ENCODE results near the gene GNG7.

The GNG7 gene

DNA sequence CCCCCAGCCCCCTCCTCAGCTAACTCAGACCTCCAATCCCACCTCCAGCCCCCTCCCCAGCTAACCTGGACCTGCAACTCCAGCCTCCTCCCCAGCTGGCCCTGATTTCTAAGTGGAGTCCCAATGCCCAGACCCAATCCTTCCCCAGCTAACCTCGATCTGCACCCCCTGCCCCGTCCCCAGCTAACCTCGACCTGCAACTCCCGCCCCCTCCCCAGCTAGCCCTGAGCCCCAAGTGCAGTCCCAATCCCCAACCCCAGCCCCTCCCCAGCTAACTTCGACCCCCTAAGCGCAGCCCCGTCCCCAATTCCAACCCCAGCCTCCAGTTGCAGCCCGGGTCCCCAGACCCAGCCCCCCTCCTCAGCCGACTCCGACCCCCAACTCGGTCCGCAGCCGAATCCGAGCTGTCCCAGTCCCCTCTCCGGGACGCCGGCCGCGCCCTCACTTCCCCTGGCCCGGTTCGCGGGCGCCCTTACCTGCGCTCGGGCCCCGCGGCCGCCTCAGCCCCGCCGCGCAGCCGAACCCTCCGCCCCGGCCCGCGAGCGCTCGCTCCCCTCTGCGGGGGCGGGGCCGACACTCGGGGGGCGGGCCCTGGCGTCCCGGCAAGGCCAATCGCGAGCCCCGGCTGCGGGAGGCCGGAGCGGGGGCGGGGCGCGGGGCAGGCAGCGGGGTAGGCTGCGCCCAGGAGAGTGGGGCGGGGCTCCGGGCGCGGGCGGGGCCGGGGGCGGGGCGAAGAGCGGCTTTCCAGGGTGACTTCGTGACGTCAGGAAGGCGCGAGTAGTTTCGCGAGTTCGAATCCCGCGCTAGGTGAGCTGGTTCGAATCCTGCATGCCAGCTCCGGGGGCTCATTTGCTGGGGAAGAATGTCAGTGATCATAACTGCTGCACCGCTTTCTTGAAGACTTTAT is at the start of gene GNG7:
Gene GNG7, minus strand, starts transcription at position 525 of the 907 bp plus-strand sequence. CDS start 182,006 bp downstream, outside the sequence.
- DNase-seq, result peak; percentile 78

DNA sequence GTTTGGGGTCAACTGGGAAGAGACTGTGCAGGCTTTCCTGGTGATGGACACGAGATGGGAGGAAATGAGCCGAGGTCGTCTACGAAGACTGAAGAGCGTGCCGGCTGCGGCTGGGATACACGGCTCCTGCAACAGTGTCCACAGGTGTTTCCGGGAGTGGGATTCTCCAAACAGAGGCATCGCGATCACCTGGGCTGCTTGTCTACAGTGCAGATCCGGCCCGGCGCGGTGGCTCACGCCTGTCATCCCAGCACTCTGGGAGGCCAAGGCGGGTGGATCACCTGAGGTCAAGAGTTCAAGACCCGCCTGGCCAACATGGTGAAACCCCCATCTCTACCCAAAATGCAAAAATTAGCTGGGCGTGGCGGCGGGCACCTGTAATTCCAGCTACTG is 48.9 kb upstream of the GNG7 start:
- no peak for DNase-seq

DNA sequence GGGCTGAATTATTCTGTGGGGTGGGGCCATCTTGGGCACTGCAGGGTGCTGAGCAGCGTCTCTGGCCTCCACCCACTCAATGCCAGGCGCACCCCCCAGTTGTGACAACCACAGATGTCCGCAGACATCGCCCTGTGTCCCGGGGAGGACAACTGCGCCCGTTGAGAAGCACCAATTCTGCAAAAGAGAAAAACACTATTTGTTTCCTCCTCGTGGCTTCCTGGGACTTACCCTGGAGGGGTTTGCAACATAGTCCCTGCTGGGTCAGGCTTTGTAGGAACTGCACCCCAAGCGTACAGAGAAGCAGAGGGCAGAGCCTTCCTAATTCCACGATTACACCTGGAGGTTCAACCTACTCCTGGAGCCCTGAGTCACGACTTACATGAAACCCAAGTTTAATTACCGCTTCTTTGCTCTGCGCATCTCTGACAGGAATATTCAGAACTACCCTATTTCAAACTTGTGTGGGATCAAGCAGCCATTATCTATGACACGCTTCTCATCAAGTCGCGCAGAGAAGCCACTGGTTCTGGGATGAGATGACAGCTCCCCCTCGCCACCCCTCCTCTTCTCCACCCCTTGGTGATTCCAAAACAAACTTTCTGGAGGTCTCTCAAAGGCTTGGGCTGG is 48.4 kb upstream of the GNG7 start:
- DNase-seq, result no peak

DNA sequence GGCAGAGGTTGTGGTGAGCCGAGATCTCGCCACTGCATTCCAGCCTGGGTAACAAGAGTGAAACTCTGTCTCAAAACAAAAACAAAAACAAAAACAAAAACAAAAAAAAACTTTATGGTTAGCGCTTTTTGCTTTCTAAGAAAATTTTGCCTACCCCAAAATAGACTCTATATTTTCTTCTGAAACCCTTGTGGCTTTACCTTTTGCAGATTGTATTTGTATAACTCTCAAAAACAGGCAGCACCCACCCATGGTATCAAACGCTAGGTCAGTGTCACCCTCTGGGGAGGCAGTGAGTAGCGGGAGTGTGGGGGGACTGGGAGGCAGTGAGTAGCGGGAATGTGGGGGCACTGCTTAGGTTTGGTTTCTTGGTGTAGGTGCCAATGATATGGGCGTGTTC is 44.9 kb upstream of the GNG7 start:
- no peak for DNase-seq

DNA sequence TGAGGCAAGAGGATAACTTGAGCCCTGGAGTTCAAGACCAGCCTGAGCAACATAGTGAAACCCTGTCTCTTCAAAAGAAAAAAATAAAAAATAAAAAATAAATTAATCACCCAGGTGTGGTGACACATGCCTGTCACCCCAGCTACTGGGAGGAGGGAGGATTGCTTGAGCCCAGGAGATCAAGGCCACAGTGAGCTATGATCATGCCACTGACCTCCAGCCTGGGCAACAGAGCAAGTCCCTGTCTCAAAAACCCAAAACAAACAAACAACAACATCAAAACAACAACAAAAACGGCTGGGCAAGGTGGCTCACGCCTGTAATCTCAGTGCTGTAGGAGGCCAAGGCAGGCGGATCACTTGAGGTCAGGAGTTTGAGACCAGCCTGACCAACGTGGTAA is 41.6 kb upstream of the GNG7 start:
- DNase-seq, result no peak

DNA sequence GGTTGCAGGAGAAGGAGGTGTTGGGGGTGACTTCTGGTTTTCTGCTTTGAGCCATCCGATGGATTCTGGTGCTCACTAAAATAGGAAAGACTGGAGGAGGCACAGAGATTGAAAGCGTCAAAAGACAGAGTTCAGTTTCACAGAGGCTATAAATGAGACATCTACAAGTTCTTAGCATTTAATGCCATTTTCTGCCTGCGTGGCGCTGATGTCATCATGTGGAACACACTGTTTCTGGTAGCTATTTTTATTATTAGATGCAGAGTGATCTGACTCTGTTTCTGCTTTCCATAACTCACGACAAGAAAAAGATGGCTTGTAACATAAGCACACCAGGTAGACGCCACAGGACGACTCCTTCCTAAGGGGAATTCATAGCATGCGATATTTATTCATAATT is 40.6 kb upstream of the GNG7 start:
- no peak for DNase-seq

DNA sequence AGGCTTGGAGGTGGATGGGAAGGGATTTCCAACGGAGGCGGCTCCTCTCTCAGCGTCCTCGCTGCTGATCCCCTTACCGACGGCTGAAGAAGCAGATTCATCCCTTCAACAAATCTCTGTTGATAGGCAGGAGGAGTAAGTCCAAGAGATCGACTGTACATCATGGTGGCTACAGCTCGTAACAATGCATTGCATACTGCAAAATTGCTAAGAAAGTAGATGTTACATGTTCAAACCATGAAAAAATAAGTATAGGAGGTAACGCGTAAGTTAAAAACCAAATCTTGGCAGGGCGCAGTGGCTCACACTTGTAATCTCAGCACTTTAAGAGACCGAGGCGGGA is 37.8 kb upstream of the GNG7 start:
- DNase-seq, result no peak

DNA sequence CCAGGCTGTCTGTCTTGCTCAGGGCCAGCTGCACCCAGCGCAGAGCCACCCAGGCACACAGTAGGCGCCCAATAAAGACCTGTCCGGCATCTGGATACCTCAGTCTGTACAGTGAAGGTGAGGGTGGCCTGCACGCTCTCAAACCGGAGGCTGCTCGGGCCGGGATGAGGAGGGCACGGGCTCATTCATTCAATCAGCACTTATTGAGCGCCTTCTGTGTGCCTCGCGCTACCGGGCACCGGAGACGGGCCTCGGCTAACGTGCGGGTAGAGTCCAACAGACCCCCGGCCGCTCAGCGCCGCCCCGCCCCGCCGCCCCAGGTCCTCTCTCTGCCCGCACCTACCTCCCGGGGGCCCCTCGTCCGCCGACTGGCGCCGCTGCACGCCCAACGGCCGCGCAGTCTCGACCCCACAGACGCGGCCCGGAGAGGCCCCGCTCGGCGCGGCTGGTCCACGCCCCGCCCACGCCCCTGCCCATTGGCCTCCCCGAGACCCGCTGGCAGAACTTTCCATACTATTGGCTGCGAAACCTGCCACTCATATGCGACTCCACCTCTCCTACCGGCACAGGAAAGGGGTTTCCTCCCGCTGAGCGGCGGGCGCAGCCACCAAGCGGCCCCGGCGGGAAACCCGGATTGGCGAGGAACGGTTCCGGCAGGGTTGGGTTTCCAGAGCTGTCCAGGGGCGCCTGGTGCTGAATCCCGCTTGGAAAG is 37.3 kb upstream of the GNG7 start, which contains the start of gene SLC39A3:
Gene SLC39A3, minus strand, starts transcription at position 416 of the 712 bp plus-strand sequence. CDS start 2,760 bp downstream, outside the sequence.
- peak; percentile 96 for DNase-seq

DNA sequence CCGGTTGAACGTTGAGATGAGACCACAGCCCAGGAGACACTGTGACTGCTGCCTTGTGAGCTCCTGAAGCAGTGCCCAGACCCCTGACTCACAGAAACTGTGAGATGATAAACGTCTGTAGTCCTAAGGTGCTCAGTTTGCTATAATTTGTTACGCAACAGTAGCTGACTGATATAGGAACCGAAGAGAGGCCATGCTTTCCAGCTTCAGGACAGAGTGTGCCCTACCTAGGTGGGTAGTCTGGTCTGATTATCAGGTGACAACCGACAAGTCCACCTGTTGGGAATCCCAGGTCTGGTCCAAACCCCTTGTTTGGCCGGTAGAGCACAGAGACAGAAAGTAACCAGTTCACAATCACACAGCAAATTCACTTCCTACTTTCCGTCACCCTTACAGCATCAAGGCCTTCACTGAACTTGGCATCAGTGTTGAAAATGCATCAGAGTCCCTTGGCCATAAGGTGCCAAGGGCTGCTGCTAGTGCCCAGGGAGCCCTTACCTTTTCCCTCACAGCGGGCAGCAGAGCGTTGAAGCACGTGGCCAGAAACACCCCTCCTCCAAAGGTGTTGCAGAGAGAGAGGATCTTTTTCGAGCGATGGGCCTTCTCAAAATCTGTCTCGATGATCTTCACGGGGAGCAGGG is 34.2 kb upstream of the GNG7 start:
- no peak for DNase-seq

DNA sequence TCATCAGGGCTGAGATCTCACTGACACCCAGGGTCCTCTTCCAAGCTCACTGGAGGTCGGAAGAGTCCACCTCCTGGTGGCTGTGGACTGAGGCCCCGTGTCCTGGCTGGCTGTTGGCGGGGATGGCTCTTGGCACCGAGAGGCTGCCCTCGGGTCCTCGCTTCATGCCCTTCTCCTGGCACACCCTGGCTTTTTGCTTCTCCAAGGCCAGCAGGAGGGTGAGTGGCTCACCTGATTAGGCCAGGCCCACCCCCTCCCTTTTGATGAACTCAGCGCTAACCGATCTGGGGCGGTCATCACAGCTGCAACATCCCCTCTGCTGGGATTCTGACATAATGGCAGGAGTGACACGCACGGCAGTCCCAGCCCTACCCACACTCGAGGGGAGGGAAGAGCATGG is 32.9 kb upstream of the GNG7 start:
- no peak for DNase-seq

DNA sequence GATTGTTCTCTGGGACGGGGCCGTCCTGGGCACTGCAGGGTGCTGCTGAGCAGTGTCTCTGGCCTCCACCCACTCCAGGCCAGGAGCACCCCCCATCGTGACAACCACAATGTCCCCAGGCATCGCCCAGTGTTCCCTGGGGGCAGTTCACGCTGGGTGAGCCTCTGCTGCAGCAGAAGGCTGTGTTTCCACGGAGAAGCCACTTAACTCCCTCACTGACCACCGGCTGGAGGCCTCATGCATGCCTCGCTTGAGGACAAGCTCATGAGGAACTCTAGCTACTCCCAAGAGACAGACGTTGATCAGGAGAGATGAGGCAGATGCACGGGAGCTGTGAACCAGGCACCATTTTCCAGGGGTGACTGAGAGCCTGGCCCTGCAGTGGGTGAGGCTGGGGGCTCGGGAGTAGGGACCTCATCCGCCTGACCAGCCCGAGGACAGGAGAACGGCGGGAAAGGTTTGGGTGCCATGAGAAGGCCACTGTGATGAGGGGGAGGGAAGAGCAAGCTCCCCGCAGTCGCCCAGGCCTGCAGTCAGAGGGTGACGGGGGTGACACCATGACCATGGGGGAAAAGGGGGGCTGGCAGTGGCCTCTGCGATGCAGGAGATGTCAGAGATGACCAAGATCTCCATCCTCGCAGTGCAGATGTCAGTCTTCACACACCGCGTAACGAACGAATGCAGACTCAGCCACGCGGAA is 32.2 kb upstream of the GNG7 start:
- no peak for DNase-seq

DNA sequence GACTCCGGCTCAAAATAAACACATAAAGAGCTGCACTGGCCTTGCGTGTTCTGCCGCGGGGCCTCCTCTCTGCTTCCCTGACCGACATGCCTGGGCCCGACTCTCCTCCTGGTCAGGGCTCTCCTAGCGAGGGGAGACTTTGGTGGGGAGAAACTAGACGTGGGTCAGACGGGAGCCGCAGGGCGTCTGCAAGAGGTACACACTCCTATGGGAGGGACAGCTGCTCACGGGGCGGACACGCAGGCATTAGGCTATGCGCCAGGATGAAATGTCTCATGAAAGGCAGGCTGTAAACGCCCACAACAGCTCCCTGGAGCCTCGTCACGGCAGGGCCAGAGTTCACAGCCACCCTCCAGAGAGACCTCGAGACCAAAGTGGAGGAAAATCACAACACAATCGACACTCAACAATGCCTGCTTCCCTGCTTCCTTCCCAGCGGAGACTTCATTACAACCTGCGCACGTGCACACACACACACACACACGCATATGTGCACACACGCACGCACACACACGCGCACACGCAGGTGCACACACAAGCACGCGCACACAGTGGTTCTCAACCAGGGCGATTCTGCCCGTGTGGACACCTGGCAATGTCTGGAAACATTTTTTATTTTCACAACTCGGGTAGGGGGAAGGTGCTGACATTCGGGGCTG is 31.6 kb upstream of the GNG7 start:
- no peak for DNase-seq

DNA sequence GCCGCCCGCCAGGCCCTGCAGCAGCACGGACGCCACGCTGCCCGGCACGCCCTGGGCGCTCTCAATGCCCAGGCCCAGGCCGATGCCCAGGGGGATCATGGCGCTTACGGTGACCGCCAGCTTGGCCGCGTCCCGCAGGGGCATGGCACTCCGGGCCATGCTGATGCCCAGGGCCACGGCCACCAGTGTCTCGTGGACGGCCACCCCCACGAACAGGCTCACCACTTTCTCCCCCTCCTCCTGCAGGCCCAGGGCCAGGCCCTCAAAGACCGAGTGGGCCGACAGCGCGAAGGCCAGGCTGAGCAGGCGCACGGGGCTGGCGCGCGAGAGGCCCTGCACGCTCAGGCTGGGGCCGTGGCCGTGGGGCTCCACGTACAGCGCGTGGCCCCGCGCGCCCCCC is 30.4 kb upstream of the GNG7 start:
- no peak for DNase-seq

DNA sequence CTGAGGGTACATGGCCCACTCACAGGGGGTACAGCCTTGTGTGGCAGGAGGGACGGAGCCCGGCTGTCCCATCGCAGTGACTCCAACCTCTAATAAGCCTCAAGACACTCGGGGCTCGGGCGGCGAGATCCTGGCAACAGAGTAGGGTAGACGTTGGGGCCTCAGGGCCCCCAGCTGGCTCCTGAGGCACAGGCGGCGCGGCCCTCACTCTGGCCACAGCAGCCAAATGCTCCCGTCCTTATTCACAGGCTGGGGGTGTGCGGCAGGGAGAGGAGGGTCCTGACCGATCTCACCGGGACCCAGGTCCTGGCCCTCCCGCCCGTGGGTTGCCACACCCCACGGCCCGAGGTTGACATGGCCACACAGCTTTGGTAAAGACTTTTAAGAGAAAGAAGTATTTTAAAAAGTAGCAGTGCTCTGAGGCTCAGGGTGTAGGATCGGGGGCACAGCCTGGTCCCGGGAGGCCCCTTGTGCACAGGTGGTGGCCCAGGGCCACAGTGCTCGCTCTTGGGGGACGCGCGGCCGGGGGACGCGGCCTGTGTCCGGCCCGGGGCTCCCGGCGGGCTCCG is 29.7 kb upstream of the GNG7 start:
- DNase-seq, result no peak

DNA sequence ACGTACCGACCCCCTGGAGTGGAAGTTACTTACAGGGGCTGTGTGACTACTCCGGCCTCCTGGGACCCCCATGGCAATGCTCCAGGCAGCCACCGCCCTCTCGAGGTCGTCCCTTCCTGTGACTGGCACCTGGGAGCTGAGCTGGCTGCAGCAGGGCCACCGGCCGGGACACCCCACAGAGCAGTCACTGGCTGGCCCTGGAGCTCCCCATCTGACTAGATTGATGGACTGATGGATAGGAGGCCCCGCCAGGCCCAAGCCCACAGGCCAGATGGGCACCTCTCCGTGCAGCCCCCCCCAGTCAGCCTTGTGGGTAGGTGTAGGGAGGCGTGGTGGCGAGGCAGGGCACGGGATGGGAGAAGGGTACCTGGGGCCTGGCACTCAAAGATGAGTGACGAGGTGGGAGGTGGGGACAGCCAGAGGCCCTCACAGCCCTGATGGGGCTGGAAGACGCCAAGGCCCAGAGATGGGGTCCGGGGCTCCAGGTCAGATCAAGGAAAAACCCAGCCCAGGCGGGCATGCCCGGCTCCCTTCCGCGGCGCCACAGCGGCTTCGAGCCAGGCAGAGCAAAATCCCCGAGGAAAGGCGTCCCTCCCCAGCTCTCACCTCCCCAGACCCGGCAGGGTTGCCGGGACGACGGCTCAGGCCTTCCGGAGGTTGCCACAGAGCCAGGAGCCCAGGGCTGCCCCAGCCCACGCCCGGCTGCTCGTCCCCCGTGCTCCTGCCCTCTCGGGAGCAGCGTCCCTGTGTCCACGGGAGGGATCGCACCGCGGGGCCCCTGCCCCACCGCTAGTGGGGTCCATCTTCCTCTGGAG is 28.9 kb upstream of the GNG7 start:
- DNase-seq, result no peak

DNA sequence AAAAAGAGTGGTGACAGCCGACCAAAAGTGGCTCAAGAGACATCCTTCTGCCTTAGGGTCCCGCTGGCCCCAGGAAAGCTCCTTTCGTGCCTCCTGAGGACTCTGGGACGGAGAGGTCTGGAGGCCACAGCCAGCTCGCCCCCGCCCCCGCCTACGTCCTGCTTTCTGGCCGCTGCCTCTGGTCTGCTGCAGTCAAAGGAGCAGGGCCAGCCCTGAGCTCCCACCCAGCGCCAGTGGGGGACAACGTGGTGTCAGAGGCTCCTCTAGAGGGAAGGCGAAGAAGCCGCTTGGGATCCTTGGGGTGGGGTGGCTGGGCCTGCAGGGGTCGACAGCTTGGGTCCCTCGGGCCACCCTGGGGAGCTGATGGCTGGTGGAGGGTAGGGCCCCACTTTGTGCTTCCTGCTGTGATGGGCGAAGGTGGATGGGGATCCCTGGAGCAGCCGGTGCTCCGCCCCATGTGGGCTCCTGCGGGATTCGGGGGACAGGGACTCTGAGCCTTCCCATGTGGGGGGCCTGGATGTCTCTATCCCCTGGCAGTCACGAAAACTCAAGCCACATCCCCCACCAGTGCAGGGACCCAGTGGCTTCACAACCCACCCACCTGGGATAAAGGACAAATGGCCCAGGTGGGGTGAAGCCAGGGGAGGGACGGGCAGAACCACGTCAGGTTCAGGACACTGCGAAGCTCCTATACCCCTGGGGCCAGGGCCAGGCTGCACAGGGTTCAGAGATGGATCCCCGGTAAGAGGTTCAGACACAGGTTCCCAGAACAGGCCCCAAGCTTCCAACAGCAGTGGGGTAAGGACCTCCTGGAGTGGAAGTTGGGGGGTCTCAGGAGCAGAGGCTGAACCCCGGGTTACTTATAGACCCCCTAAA is 27.7 kb upstream of the GNG7 start:
- no peak for DNase-seq

DNA sequence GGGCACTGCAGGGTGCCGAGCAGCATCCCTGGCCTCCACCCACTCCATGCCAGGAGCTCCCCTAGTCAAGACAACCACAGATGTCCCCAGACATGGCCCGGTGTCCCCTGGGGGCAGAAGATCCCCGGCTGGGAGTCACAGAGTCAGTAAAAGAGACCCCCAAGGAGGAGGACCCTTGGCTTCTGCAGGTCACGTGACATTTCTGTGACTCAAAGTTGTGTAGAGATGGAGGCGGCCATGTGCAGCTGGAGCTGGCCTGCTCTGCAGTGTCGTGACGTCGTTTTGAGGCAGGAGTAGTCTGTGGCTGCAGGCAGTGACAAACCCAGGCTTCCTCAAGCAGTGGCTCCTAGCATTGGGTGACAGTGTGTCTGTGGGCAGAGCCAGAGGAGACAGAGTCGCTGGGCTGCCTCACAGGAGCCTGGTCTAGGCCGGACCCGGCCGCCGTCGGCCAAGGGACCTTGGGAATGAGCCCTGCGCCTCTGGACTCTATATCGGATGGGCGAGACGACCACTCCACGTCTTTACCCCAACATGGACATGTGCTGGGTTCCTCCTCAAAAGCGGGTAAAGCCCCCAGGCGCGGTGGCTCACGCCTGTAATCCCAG is 26.4 kb upstream of the GNG7 start:
- DNase-seq, result no peak

DNA sequence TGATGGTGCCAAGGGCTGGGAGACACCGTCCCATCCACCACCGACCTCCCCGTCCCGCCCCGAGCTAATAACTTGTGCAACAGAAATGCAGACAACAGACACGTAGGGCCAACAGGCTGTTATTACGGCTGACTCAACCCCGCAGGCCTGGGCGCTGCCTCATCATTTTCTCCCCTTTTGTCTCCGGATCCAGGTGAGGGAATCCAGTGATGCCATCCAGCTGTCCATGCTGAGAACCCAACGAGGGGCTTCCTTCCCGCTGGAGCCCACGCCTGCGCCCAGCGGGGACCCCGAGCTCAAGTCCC is 25.1 kb upstream of the GNG7 start:
- DNase-seq, result no peak

DNA sequence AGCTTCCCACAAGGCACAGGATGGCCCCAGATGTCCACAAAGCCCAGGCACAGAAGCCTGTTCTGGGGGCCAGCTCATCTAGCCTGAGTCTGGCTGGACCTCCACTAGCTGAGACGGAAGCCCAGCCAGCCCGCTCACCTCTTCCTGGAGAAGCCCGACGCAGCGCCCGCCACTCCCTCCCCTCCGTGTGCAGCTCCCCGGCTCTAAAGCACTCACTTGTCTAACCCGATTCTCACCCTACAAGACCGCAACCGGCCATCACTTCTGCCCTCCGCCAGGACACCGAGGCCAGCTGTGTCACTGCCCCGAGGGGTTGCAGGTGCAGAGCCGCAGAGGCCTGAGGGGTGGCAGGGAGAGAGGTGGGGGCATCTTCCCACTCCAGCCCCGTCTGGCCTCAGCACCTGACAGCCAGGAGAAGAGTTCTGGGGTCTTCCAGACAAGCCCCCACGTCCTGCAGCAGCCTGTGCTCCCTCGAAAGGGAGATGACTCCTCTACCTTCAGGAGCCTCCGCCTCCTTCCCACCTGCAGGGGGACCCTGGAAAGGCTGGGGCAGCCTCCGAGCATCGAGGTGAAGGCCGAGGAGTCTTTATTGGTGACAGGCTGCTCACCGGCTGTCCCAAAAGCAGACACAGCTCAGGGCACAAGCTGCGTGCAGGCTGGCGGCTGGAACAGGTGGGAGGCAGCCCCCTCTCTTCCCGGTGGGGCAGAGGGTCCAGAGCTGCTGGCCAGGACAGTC is 24.6 kb upstream of the GNG7 start:
- DNase-seq, result no peak
